AG04449 (cell line): Measurements from ENCODE around the gene HLA-A.

Experiments
- CTCF ChIA-PET: fragments of 350-600 bp; formaldehyde crosslinking; extraction: SDS; loops from one replicate; lab custom pipeline; 2021; ENCODE audit warnings: antibody characterized with exemption; lab: Yijun Ruan, JAX
- POLR2A ChIA-PET: fragments of 400-600, 350-600 bp; formaldehyde crosslinking; extraction: SDS; loops from one replicate; lab custom pipeline; 2020; ENCODE audit warnings: antibody characterized with exemption, inconsistent platforms; lab: Yijun Ruan, JAX
- DNase-seq: peaks from one replicate; pipeline ENCODE4 v3.0.0-alpha.2; 2010; ENCODE audit warnings: low read depth, low spot score
- H3K4me3 ChIP-seq: 2 replicates; pipeline ENCODE4 v1.5.1; 2011; ENCODE audit warnings: low read depth, mild to moderate bottlenecking, control low read depth, low read length
- TF ChIP-seq, protein P1 (sequence below): IDR thresholded peaks from one replicate; pipeline ENCODE4 v1.5.1; 2011; ENCODE audit warnings: mild to moderate bottlenecking, moderate library complexity, low read length, control low read depth, inconsistent platforms; ENCODE audit not compliant: insufficient read depth; ENCODE audit errors: missing control alignments

HLA-A gene

DNA sequence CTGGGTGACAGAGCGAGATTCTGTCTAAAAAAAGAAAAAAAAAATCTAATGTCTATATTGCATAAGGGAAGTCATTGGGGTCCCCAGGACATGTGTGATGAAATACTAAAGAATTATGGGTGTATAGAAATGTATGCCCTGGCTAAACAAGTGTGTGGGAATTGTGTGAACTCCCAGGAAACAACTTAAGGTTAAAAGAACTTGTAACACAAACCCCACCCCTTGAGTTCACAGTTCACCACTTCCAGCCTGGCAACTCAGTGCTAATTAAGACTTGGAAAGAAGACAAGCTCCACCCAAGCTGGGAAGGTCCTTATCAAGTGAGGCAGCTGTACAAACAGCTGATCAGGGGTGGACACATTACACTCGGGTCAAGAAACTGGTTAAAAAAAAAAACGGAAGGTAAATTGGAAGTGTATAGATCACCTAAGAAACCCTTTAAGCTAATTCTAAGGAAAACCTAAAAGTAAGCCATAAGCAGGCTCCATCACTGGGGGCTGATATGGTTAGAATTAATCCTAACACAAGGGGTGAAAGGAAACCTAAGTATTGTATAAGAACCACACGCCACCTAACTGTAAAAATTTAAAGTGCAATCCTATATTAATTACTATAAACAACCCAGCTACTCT, 25.2 kb downstream of the HLA-A start:
- DNase-seq, result no peak
- no peak overlapping the region for H3K4me3 ChIP-seq
- TF ChIP-seq, protein P1, sequence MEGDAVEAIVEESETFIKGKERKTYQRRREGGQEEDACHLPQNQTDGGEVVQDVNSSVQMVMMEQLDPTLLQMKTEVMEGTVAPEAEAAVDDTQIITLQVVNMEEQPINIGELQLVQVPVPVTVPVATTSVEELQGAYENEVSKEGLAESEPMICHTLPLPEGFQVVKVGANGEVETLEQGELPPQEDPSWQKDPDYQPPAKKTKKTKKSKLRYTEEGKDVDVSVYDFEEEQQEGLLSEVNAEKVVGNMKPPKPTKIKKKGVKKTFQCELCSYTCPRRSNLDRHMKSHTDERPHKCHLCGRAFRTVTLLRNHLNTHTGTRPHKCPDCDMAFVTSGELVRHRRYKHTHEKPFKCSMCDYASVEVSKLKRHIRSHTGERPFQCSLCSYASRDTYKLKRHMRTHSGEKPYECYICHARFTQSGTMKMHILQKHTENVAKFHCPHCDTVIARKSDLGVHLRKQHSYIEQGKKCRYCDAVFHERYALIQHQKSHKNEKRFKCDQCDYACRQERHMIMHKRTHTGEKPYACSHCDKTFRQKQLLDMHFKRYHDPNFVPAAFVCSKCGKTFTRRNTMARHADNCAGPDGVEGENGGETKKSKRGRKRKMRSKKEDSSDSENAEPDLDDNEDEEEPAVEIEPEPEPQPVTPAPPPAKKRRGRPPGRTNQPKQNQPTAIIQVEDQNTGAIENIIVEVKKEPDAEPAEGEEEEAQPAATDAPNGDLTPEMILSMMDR, result no peak
- CTCF ChIA-PET, result interaction anchor here (0.8 to 4.6 kb wide), 6 partner anchors 7 to 318 kb away, joined by 3 to 26 read pairs (median 3); no protein-coding TSS in a partner anchor
- POLR2A ChIA-PET, result no interaction called here

DNA sequence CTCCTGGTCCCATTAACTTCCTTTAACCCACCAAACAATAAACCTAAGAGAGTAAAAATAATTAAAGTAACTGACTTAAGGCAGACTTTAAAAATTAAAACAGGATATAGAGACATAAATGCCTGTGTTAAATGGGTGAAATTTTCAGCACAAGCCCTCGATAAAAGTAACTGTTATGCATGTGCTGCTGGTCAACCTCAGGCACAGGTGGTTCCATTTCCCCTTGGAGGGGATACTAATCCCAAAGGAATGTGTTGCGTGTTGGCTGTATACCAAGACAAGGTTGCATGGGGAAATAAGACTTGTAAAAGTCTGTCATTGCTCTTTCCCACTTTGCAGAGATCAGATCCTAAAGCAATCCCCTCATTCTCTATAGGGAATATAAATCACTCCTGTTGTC, 25.8 kb downstream of the HLA-A start:
- ChIA-PET POLR2A (no interaction called here), CTCF (interaction anchor here (0.8 to 4.6 kb wide), 4 partner anchors 26 to 315 kb away, joined by 3 to 26 read pairs (median 4); no protein-coding TSS in a partner anchor)
- no peak overlapping the region for H3K4me3 ChIP-seq
- TF ChIP-seq, protein P1, result no peak
- no peak for DNase-seq

DNA sequence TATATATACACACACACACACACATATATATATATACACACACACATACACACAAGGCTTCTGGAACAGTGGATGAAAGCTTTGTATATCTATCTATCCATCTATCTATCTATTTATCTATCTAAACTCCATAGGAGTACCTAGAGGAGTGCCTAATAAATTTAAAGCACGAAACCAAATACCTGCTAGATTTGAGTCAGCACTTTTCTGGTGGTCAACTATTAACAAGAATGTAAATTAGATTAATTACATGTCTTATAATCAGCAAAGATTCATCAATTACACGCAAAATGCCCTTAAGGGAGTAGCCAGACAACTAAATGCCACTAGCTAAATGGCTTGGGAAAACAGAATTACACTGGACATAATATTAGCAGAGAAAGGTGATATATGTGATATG, 26.6 kb downstream of the HLA-A start:
- H3K4me3 ChIP-seq, result no peak overlapping the region
- ChIA-PET CTCF (interaction anchor here (1.1 to 4.6 kb wide), 3 partner anchors 16 to 120 kb away, joined by 3 to 26 read pairs (median 4); no protein-coding TSS in a partner anchor), POLR2A (no interaction called here)
- DNase-seq, result no peak
- TF ChIP-seq, protein P1, result no peak

DNA sequence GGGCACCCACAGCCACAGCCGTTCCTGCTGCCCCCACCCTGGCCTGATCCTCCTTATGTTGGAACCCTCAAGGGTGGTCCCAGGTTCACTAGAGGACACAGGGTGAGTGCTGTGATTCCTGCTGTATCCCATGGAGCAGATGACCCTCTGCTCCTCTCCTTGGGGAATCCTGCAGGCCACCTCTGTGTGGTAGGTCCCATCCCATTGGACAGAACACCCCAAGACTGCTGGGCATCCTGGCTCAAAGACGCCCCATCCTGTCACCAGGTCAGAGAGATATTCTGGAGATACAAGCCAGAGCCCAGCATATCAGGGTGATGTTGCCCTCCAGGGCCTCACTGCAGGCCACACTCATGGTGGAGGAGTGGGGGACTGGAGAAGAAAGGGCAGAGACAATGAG, 28.4 kb downstream of the HLA-A start:
- no peak overlapping the region for H3K4me3 ChIP-seq
- TF ChIP-seq, protein P1, result no peak
- CTCF ChIA-PET, result no interaction called here
- POLR2A ChIA-PET, result no interaction called here
- DNase-seq, result no peak

DNA sequence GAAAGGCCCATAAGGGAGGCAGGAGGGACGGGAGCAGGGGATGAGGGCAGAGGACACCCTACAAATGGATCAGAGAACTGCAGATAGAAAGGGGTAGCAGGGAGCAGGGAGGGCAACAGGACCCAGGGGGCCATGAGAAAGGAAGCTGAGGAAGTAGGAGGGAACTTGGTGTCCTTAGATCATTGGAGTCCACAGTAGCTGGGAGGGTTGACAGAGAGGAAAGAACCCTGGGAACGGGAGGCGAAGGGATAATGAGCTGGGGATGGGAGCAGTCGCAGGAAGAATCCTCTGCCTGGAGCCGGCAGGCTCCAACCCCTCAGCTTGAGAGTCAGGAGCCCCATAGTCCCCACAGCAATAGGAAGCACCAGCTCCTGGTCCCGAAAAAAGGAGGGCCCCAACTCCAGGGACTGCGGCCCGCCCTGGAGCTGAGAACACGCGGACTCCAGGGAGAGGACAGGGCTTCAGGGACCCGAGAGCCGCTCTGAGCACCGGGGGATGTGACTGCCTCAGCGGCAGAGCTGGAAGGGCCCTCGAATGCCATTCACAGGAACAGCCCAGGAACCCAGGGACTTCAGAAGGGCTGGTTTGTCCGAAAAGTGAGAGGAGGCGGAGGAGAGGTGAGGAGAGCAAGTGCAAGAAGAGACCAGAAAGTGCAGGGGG, 32.7 kb downstream of the HLA-A start:
- CTCF ChIA-PET, result interaction anchor here (0.6 to 2.0 kb wide), 6 partner anchors 8 to 325 kb away, joined by 3 to 8 read pairs (median 4); no protein-coding TSS in a partner anchor
- no peak overlapping the region for H3K4me3 ChIP-seq
- POLR2A ChIA-PET, result no interaction called here
- DNase-seq, result no peak
- TF ChIP-seq, protein P1, result no peak

DNA sequence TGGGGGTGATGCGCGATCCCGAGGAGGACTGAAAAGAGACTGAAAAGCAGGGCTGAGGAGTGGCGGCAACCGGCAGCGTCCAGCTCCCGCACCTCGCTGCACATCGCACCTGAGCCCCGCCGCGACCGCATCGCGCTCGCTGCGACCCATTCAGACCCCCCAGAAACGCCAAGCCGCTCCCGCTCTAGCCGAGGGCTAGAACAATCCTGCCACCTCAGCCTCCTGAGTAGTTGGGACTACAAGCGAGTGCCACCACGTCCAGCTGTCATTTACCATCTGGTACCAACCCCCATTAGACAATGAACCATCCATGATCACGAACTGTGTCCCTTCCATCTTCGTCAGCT, 33.2 kb downstream of the HLA-A start:
- CTCF ChIA-PET, result interaction anchor here (0.6 to 2.0 kb wide), 7 partner anchors 9 to 326 kb away, joined by 3 to 8 read pairs (median 3); no protein-coding TSS in a partner anchor
- H3K4me3 ChIP-seq, result no peak overlapping the region
- DNase-seq, result no peak
- POLR2A ChIA-PET, result no interaction called here
- TF ChIP-seq, protein P1, result no peak
